NB4 (cell line): ENCODE results near the gene ANXA3.

Source experiments
- CTCF ChIP-seq: IDR thresholded peaks from one replicate; pipeline ENCODE4 v1.5.1; 2012; ENCODE audit warnings: low read depth, low read length
- MAX ChIP-seq: IDR thresholded peaks from 2 replicates; pipeline ENCODE4 v1.6.1; 2011; ENCODE audit warnings: low read depth, low read length
- POLR2A ChIP-seq: IDR thresholded peaks from 2 replicates; pipeline ENCODE4 v1.6.1; 2011; ENCODE audit warnings: mild to moderate bottlenecking; ENCODE audit not compliant: insufficient read length; ENCODE audit errors: extremely low read depth

DNA sequence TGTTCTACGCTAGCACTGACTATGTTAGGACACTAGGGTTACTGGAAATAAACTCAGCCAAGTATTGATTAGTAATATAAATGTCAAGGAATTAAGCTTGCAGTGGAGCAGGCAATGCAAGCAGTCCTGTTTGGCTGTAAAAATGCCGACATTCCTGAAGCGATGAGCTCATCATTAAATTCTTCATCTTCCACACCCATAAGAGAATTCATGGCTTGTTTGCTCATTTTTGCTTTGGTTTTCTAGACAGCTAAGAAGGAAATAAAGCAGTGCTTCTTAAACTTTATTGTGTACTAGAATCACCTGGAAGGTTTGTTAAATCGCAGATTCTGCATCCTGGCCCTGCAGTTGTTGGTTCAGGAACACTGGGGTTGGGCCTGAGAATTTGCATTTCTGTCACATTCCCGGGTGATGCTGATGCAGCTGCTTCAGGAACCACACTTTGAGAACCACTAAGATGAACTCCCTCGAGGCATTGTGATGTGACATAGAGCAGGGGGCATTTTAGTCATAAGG is 17.8 kb downstream of the ANXA3 start:
- TF ChIP-seq POLR2A (no peak), CTCF (no peak), MAX (no peak)
